Adrenal gland (tissue), 12 donors: ENCODE data around the gene ZDHHC16. TPM values are rescaled to one million over a fixed set of nuclear protein-coding genes. Genes with fewer than 3 reads are reported as not detected.

Experiments
- DNase-seq, 7 donors: peaks; one replicate each; pipeline ENCODE4 v3.0.0-alpha.2; 2019 to 2020
- H3K27ac ChIP-seq, 5 donors: fragments of 200-600 bp; sonication (generic) in 4 of 5; 1 replicate in 3 of 5; 2 replicates in 2 of 5; pipeline versions ENCODE4 v1.5.1 to v1.8.0; 2016 to 2020; ENCODE audit warnings: mild to moderate bottlenecking in 1 of 5
- H3K27me3 ChIP-seq: fragments of 200-600 bp; 2 replicates; pipeline ENCODE4 v1.8.0; 2021
- H3K36me3 ChIP-seq, 2 donors: fragments of 200-600 bp; replicated peaks in 1 of 2; 1 replicate in 1 of 2; 2 replicates in 1 of 2; pipeline versions ENCODE4 v1.5.1 to v1.8.0; 2018 to 2022
- H3K4me1 ChIP-seq, 2 donors: fragments of 200-600 bp; replicated peaks in 1 of 2; 1 replicate in 1 of 2; 2 replicates in 1 of 2; pipeline versions ENCODE4 v1.5.1 to v1.8.0; 2018 to 2021
- H3K4me3 ChIP-seq, 4 donors: fragments of 200-600 bp; sonication (generic) in 3 of 4; one replicate each; pipeline ENCODE4 v1.5.1; 2016 to 2018
- H3K9me3 ChIP-seq, 3 donors: fragments of 200-600 bp; sonication (generic) in 1 of 3; replicated peaks in 1 of 3; 1 replicate in 2 of 3; 2 replicates in 1 of 3; pipeline versions ENCODE4 v1.5.1 to v1.8.0; 2016 to 2021
- POLR2A ChIP-seq, 2 donors: fragments of 450-650 bp; IDR thresholded peaks; one replicate each; pipeline ENCODE4 v1.6.1; 2017; ENCODE audit warnings: antibody characterized with exemption in 2 of 2, mild to moderate bottlenecking in 2 of 2, moderate library complexity in 1 of 2
- WGBS, 4 donors: extraction: QIAGEN DNeasy Blood & Tissue Kit in 2 of 4; methylation state at CpG; one replicate each; pipeline versions ENCODE4 v1.1.5 to v1.1.7; 2013 to 2017; 5-methylcytosine and 5-hydroxymethylcytosine counted together
- intact Hi-C, 2 donors: fragments of 100-400 bp; cut with DNase I; formaldehyde crosslinking; loops; one replicate each; pipeline versions ENCODE4 v1.14.1 to v1.15.0; 2022 to 2023
- polyA plus RNA-seq, 3 donors: library from polyadenylated mRNA; stranded (reverse); fragments of 200-250 nt in 2 of 3; fragments of 350-450 nt in 1 of 3; fragmentation: Illumina TruSeq in 1 of 3; extraction: RNeasy Lipid Tissue Mini Kit (QIAGEN cat#74804) in 1 of 3; gene quantifications; one replicate each; pipeline ENCODE4 v1.2.3, GENCODE V29; 2013 to 2014
- total RNA-seq, 9 donors: library from RNA; depleted of rRNA in 4 of 9; stranded (reverse); fragments of >200 nt in 4 of 9; fragments of 120-200 nt in 1 of 9; fragmentation: NEBNext Ultra II Directional in 1 of 9; extraction: Animal tissue kit (Norgen Biotek cat#: 25700) in 1 of 9; gene quantifications; one replicate each; pipeline versions ENCODE4 v1.1.0 to v1.2.4, GENCODE V29; 2013 to 2023
- TF ChIP-seq, protein P1 (sequence below), 6 experiments: fragments of 450-650 bp in 4 of 6; fragments of 200-600 bp in 2 of 6; sonication (generic) in 1 of 6; IDR thresholded peaks; 1 replicate in 5 of 6; 2 replicates in 1 of 6; pipeline versions ENCODE4 v1.5.1 to v1.8.0; 2016 to 2021; ENCODE audit warnings: antibody characterized with exemption in 6 of 6, mild to moderate bottlenecking in 2 of 6, moderate library complexity in 1 of 6
- donor health status: healthy with polysubstance abuse.
- donor health status: Bipolar disorder and iron deficiency.
- donor health status: DM: yes; HTN: yes; CAD: no.
- donor health status: DM: no; HTN: no; CAD: no.
- donor health status: DM: no; HTN: no; CAD: no.
- donor health status: DM: yes; HTN: yes; CAD: no.

ZDHHC16 gene
- total and polyA plus RNA-seq, 12 donors, result 18.8 to 58.7 (median 27.8) TPM

DNA sequence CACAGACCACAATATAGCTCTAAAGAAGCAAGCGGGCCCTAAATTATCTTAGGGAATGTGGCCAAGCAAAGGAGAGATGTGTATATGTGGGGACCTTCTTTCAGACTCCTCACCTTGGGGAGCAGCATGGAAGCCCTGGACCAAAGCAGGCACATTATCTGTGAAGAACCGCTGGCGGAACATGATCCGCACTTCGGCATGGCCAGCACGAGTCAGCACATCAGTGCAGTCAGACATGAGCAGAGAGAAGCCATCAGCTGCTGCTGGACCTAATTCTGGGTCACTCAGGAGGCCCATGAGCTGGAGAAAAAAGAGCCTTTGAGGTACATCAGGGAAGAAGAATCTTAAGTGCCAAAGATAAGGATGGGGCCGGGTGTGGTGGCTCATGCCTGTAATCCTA is 14.0 kb downstream of the ZDHHC16 start:
- TF ChIP-seq POLR2A (IDR thresholded peaks at IDR 0.05), result no peak
- TF ChIP-seq, protein P1, sequence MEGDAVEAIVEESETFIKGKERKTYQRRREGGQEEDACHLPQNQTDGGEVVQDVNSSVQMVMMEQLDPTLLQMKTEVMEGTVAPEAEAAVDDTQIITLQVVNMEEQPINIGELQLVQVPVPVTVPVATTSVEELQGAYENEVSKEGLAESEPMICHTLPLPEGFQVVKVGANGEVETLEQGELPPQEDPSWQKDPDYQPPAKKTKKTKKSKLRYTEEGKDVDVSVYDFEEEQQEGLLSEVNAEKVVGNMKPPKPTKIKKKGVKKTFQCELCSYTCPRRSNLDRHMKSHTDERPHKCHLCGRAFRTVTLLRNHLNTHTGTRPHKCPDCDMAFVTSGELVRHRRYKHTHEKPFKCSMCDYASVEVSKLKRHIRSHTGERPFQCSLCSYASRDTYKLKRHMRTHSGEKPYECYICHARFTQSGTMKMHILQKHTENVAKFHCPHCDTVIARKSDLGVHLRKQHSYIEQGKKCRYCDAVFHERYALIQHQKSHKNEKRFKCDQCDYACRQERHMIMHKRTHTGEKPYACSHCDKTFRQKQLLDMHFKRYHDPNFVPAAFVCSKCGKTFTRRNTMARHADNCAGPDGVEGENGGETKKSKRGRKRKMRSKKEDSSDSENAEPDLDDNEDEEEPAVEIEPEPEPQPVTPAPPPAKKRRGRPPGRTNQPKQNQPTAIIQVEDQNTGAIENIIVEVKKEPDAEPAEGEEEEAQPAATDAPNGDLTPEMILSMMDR (IDR thresholded peaks at IDR 0.05), result no peak
- H3K36me3 ChIP-seq, result peaks cover 0 to 85% of the 10 kb centered on the region in 2 donors
- DNase-seq, result no peak
- no peaks in the 10 kb centered on the region for H3K9me3 ChIP-seq
- intact Hi-C loops, result loop anchor here (5.0 kb wide), 1 partner anchor 92 kb away; no protein-coding TSS in a partner anchor
- no peak overlapping the region for H3K4me3 ChIP-seq
- 75 to 88% (median 85%) methylated on average over 7 of the region's 7 CpGs for WGBS, 4 donors
- no peaks in the 10 kb centered on the region for H3K27me3 ChIP-seq
- H3K27ac ChIP-seq, result no peak overlapping the region
- peaks cover 0 to 8% of the 10 kb centered on the region in 2 donors for H3K4me1 ChIP-seq

DNA sequence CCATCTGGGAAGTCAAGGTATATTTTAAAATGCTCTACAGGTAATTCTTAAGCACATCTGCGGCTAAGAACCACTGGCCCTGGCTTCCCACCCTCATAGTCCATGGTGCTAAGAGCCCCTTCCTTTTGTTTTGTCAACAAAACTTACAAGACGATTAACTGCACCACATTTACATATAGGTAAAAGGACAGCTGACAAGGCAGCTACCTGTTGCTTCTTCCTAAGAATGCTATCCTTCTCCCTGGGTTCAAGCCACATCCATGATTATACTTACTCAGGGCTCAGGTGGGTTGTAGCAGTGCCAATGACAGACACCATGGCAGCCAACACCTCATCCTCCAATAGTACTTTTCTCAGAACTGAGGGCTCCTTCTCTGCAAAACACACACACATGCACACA is 16.3 kb downstream of the ZDHHC16 start:
- Histone ChIP-seq H3K4me3 (no peak overlapping the region), H3K27me3 (no peaks in the 10 kb centered on the region), H3K27ac (no peak overlapping the region), H3K36me3 (peaks cover 0 to 90% of the 10 kb centered on the region in 2 donors), H3K4me1 (peaks cover 0 to 8% of the 10 kb centered on the region in 2 donors), H3K9me3 (no peaks in the 10 kb centered on the region)
- DNase-seq, result no peak
- WGBS, 4 donors, result 88 to 97% (median 92%) methylated on average over 2 of the region's 2 CpGs
- intact Hi-C loops, result loop anchor here (5.0 kb wide), 1 partner anchor 90 kb away; no protein-coding TSS in a partner anchor
- TF ChIP-seq, protein P1 (IDR thresholded peaks at IDR 0.05), result no peak
- TF ChIP-seq POLR2A (IDR thresholded peaks at IDR 0.05), result no peak

DNA sequence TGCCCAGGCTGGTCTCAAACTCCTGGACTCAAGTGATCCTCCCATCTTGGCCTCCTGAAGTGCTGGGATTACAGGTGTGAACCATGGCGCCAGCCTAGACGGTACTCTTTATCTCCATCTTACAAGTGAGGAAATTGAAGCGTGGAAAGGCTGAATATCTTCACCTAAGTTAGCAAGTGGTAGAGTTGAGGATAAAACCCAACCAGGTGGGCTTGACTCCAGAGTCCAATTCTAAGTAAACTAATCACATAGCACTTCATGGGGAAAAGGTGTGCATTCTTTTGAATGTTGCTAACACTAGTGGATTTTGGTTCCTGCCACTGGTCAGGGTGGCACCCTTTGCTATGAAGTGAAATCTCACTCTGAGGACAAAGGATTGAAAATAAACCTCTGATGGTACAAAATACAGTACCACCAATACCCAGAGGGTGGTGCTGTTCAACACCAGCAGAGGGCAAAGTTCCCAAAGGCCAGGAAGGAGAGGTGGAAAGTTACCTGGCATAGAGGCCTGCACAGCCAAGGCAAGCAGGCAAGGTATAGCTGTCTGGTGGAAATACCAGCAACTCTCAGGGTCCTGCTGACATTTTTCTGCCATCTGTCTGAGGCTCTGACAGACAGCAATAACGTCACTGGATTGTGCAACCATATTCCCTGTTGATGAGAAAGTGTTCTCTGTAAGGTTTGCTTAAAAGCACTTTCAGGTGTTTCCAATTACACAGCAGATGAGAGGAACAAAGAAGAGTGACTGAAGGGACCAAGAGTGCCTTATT is 17.6 kb downstream of the ZDHHC16 start:
- Histone ChIP-seq H3K4me3 (no peak overlapping the region), H3K9me3 (no peaks in the 10 kb centered on the region), H3K27ac (peak overlapping the region in 4 of 5 donors; percentile 24 to 73 (median 48)), H3K4me1 (peaks cover 0 to 8% of the 10 kb centered on the region in 2 donors), H3K27me3 (no peaks in the 10 kb centered on the region), H3K36me3 (peaks cover 0 to 93% of the 10 kb centered on the region in 2 donors)
- WGBS, 4 donors, result 57 to 64% (median 58%) methylated on average over 4 of the region's 4 CpGs
- intact Hi-C loops, result loop anchor here (5.0 kb wide), 1 partner anchor 89 kb away; no protein-coding TSS in a partner anchor
- peak; percentile 35 to 73 (median 53) for DNase-seq
- TF ChIP-seq, protein P1 (IDR thresholded peaks at IDR 0.05), result peak; percentile 77 to 94 (median 88)
- no peak for TF ChIP-seq POLR2A (IDR thresholded peaks at IDR 0.05)

DNA sequence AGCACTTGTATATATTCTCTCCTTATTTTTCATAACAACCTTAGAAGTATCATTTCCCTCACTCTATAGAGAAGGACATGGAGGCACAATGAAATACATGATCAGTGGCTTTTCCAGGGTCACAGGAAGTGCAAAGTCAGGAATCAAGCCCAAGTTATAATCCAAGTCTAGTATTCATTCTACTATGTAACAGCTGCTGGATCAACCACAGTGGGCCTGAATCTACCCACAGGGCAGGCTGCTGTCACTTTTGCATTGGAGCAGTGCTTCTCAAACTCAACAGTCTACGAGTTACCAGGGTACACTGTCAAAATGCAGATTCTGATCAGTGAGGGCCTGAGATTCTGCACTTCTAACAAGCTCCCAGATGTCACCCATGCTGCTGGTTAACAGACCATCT is 18.3 kb downstream of the ZDHHC16 start:
- Histone ChIP-seq H3K27me3 (no peaks in the 10 kb centered on the region), H3K4me3 (no peak overlapping the region), H3K36me3 (peaks cover 0 to 93% of the 10 kb centered on the region in 2 donors), H3K9me3 (no peaks in the 10 kb centered on the region), H3K27ac (peak overlapping the region in 3 of 5 donors; percentile 24 to 73 (median 56)), H3K4me1 (peaks cover 0 to 8% of the 10 kb centered on the region in 2 donors)
- WGBS, 4 donors, result 57 to 75% (median 60%) methylated on average over 1 of the region's 1 CpG; no CpG with 5 or more reads in 1 of the 4 donors
- peak in 1 of 7 donors; percentile 39 for DNase-seq
- intact Hi-C loops, result loop anchor here (5.0 kb wide), 1 partner anchor 88 kb away; no protein-coding TSS in a partner anchor
- TF ChIP-seq, protein P1 (IDR thresholded peaks at IDR 0.05), result no peak
- TF ChIP-seq POLR2A (IDR thresholded peaks at IDR 0.05), result no peak
